CD4-positive, alpha-beta T cell treated with Interleukin-2 at 100 ng/mL for 4 hours (primary cell): Measurements from ENCODE around the gene IL3.
A peak's percentile ranks its signal among the peaks of the same experiment; 100 is the strongest.

Source experiments
- DNase-seq: peaks from one replicate; pipeline ENCODE4 v3.0.0-alpha.2; 2020; ENCODE audit warnings: low spot score

Gene IL3

DNA sequence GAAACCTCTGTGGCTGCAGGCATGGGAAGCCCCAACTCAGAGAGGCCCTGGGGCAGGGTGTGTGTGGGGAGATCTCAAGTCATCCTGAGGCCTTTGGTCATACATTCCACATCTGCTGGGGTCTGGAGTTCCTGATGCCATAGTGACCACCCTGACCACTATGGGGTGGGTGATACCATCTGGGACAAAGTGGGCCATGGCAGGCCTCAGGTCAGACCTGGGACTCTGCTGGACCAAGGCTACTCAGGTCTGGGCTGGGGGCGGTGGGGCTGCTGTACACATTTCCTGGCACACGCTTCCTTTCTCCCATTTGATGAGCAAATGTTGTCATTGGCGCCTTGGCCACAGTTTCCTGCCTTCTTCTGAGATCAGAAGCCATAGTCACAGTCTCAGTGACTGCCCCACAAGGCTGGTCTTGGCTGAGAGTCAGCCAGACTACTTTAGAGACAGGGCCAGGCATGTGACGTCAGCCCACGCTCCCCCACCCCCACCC, 33.9 kb upstream of the IL3 start:
- DNase-seq, result peak; percentile 50

DNA sequence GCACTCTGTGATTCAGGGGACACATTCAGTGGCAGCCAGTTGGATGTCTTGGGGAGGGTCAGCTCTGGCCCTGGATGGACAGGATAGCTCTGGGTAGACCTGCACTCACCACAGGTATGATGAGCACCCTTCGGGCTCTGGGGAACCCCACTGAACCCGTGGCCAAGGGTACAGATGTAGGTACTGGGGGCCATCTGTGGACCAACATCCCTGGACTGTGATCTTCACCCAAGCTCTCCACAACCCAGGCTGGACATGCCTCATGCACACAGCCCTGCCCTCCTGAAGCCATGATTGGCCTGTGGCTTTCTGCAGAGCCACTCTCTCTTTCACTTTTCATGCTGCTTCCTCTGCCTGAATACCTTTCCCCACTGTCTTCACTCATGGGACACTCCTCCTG, 33.4 kb upstream of the IL3 start:
- DNase-seq, result no peak

DNA sequence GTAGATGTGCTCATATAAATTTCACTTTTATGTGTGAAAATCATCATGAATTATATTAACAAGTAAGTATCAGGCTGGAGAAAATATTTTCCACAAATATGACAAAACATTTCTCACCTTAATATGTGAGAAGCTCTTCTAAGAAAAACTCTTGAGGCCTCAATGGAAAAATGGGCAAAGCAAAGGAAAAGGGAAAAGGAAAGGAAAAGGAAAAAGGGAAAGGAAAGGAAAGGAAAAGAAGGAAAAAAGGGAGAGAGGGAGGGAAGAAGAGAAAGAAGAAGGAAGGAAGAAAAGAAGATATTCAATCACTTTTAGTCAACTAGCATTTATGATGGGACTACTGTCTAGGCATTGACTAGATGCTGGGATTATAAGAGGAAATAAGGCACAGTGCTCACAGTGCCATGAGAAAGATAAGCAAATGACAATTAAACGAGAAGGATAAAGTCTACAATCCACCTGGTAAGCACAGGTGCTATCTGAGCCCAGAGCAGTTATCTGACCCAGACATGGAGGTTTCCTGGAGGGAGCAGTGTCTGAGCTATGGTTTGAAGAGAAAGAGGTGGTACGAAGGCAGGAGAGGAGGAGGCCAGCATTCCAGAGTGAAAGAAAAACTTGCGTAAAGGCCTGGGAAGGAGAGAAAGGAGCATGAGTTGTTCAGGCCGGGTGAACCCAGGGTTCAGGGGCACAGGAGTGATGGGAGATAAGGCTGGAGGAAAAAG, 30.7 kb upstream of the IL3 start:
- no peak for DNase-seq

DNA sequence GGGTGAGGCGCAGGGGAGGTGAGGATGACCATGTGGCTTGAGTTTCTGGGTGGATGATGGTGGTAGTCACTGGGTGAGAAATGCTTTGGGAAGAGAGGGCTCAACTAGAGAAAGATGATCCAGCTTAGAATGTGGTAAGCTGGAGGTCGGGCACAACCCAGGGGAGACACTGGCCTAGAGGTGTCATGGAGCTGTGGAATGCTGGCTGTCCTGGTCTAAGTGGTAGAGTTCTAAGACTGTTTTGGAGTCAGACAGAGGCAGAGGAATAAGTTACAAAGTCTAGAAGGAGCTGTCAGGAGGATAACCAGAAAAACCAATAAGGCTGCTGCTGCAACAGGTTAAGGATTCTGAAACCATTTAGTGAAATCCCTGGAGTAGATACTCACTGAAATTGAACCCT, 29.8 kb upstream of the IL3 start:
- no peak for DNase-seq

DNA sequence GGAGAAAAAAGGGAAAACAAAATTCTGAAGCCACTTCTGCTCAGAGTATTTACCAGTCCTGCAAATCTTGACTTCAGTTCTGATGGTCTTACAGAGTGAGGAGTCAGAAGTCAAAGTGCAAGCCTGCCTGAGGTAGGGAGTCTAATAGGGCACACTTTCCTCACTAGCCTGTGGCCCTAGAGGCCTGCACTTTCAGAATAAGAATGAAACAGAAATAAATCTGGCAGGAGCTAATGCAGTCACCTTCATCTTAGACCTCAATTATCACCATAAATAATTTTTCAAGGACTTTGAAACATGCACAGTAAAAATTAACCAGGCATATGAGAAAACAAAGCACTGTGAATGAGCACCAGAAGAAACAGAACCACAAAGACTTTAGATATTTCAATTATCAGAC, 28.3 kb upstream of the IL3 start:
- no peak for DNase-seq

DNA sequence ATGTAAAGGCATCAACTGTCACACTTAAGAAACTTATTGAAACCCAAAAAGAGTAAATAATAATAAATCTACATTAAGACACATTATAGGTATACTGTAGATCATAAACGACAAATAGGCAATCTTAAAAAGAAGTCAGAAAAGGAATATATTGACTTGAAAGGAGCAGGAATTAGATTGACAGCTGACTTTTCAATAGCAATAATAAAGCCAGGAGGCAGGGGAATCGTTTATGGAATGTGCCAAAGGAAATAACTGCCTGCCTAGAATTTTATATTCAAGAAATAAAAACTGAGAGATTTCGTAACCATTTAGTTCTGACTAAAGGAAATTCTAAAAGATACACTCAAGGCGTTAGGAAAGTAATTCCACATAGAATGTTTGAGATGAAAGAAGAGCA, 27.3 kb upstream of the IL3 start:
- DNase-seq, result no peak

DNA sequence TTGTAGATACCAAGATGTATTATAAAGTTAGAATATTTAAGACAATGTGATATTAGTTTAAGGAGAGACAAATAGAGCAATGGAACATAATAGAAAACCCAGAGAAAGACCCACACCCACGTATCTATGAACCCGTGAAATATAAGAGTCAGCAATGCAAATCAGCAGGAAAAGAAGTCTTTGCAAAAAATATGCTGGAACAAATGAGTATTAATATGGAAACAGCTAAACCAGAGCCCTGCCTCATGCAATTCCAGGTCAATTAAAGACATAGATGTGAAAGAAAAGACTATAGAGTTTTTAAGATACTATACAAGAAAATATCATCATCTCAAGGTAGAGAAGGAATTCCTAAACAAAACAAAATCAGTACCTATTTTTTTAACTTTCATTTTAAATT, 23.1 kb upstream of the IL3 start:
- DNase-seq, result no peak

DNA sequence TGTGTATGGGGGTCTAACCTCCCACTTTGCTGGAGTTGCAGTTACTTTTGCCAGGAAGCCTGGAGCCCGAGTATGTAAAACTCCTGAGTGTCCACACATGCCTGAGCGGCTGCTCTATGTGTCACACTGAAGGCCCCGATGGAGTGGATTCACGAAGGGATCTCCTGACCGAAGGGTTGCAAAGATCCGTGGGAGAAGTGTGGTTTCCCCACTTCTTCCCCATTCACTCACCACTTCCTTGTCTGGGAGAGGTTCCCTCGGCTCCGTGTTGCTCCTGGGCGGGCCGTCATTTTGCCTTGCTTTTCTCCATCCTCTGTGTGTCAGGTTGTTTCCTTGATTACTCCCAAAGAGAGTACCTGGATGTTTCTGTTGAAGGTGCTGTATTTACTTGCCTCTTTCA, 16.2 kb upstream of the IL3 start:
- no peak for DNase-seq

DNA sequence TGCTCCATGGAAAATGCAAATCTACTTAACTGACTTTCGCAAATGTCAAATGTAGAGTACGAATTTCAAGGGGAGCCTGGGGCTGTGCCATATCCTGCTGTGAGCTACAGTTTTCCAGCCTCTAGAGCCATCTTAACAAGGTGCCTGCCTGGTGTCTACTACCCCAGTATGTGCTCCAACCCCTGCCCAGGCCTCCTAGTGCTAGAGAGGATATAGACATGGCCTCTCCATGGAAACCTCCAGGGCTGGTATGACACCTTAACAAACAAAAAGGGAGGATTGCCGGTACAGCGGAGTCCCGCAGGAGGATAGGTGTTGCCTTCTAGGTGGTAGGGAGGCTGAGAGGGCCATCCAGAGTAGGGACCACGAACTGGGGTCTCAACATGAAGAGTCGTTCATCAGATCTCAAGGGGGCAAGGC, 13.6 kb upstream of the IL3 start:
- DNase-seq, result no peak

DNA sequence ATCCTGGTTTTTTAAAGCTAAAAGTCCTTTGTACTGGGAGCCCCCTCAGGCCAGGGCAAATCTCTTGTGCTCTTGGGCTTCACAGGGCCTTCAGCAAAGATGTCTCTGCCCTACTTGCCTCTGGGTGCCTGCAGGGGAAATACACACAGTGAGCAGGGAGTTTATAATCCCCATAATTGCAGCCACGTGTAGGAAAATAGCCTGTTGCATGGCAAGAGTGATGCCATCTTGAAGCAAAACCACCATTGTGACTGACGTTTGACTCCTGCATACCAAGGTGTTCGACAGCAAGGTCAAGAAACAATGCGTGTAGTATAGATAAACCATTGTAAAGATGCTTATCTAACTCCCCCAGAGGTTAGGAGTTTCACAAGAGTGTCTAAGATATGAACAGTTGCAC, 11.4 kb upstream of the IL3 start:
- no peak for DNase-seq

DNA sequence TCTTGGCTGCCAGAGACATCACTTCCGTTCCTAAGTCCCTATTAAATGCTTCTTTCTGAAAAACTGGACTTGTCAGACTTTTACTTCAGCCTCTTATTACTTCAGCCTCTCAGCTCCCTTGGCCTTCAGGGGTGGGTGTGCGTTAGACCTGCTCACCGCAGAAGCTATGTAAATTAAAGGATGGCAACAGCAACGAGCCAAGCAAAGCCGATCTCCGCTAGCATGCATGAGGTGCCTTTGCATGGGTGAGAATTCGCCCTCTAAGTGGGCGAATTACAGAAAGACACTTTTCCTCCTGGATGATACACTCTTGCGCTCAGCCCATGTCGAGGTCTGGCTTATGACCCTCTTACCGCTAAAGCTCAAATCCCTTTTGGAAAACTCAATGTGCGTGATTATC, 10.9 kb upstream of the IL3 start:
- DNase-seq, result no peak

DNA sequence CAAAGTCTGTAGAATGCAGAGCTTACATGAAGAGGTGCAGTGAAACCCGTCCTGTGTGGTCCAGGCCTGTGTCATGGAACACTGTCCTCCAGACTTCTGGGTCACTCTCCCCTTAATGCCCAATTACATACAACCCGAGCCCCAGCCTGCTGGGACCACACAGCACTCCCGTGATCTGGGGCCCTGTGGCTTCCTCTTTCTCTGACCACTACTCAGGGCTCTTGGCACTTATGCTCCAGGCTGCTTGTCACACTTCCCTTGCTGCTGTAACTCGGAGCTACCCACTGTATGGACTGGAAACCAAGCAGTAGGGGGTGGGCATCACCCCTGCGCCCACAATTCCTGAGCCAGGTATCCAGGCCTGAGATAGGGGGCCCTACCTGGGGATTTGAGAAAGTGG, 10.3 kb upstream of the IL3 start:
- no peak for DNase-seq

DNA sequence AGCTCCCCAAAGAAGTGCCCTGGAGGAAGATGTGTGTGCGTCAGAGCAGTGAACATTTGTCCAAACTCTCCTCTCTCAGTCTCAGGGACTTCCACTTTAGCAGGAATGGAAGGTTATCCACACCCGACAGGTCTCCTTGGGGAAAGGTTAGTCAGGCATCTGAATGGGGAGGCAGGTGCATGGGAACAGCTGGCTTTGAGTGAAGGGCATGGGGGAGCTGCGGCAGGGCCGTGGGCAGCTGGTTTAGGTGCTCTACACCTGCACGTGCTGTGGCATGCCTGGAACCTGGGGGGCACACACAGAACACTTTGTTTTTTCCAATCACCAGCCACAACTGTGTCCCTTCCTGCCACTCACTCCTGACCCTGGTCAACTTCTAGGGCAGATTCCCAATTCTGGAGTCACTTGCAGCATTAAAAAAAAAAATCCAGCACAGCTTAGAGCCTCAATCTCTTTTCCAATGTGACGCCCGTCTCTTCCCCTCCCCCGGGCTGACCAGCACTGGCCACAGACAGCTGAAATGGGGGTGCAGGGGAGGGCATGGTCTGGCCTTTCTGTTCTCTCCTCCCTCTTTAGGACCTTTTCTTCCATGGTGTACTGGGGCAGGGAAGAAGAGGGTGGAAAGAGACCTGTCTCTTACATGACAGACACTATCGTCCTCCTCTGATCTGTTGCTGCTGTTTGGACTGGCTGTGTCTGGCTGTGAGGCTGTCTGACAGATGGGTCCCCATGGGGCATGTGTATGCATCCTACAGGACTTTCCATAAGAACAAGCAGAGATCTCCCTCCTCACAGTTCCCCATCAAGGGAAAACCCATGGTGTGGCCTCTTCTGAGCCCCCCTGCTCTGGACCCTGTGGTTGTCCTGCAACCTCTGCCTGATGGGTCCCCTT, 9.5 kb upstream of the IL3 start:
- no peak for DNase-seq

DNA sequence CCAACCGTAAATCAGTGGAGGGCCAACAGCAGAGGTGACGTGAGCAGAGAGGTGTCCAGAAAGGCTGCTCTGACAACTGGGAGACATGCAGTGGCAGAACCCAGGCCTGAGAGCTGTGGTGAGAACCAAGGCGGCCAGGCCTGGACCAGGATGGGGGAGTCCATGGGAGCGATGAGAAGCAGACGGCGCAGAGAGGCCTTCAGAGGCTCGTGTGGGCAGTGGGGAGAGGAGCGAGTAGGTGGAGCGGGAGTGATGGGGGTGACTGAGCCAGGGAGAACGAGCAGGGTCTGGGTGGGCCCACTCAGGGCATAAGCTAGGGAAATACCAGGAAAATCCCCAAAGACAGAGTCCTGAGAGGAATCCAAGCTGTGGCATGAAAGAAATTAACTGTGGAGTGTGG, 7.9 kb upstream of the IL3 start:
- no peak for DNase-seq

DNA sequence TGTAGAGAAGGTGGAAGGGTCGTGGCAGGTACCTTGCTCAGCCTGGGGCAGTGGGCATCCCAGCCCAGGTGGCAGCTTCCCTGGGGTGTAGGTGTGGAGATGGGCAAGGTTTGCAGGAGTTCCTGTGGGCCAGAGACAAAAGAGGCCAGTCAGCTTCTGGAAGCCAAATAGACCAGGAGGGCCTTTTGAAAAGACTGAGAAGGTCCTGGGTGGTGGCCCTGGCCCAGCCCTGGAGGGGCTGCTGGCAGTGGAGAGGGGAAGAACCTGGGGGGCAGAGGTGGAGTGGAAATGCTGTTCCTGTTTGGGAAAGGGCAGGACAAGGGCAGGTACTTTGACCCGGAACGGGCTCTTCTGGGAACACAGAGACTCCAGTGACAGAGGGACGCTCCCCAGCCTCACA, 7.0 kb upstream of the IL3 start:
- no peak for DNase-seq

DNA sequence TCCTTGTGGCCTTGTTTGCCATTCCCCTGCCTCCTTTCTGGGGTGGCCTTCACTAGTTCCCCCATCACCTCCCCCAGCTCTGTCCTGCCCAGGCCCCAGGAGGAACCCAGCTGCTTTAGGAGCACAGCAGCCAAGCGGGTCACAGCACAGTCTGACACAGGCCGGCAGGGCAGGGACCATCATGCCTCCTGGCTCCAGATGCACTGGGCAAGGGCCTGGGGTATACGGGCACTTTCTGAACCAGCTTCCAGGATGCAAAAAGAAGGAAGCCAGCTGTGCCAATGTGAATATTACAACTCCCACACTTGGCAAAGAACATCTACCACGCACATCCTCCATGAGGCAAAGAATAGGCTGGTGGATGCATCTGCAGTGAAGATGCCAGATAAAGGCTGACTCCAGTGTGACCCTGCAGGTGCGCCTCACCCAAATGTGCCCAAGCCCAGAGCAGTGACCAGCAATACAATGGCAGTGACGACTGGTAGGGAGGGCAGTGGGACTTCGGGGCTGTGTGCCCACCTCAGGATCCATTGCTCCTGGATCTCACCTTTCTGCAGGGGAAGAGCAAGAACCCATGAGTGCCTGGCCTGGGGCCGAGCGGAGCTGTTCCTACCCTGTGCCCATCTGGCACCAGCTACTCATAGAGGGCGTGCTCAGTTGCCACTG, 6.3 kb upstream of the IL3 start:
- no peak for DNase-seq

DNA sequence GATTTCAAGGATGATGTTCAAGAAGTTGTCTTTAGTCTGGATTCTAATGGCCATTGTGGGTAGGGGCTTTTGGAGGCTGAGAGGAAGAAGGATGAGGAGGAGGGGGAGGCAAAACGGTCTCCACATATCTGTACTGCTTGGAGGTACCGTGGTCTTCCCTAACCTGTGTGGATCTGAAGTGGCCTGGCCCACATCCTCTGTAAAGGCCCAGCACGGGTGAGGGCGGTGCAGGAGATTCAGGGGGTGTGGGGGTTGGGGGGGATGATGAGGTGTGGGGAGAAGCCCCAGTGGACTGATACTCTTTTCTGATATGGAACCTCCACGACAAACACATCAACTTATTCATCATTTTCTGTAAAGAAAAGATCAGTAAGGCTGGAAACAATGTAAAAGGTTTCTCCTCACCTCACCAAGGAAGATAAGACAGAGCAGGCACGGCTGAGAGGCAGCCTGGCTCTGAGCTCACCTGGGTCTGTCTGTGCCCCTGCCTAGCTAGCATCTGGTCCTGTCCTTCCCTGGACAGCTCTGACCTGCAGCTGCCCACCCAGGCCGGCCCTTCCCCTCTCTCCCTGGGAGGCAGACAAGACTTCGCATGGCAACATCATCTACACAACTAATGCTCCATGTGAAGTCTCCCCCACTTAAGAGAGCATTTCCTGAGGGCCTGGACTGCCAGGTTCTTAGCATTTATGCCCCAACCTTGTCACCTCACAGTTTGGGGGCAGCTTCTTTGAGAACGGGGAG, 5.6 kb upstream of the IL3 start:
- no peak for DNase-seq

DNA sequence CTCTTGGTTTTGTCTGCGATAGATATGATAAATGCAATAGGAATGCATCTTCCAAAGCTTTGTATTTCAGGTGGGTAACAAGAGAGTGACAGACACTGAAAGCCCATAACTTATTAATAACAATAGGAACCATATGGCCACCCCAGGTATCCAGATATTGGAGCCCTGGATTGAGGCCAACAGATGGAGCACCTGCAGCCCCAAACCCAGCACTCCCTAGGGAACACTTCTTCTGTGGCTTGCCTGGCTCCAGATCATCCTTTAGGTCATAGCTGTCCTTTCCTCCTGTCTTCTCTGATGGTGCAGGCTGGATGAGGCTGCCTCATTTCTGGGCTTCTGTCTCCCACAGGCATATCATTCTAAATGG, 5.0 kb upstream of the IL3 start:
- no peak for DNase-seq

DNA sequence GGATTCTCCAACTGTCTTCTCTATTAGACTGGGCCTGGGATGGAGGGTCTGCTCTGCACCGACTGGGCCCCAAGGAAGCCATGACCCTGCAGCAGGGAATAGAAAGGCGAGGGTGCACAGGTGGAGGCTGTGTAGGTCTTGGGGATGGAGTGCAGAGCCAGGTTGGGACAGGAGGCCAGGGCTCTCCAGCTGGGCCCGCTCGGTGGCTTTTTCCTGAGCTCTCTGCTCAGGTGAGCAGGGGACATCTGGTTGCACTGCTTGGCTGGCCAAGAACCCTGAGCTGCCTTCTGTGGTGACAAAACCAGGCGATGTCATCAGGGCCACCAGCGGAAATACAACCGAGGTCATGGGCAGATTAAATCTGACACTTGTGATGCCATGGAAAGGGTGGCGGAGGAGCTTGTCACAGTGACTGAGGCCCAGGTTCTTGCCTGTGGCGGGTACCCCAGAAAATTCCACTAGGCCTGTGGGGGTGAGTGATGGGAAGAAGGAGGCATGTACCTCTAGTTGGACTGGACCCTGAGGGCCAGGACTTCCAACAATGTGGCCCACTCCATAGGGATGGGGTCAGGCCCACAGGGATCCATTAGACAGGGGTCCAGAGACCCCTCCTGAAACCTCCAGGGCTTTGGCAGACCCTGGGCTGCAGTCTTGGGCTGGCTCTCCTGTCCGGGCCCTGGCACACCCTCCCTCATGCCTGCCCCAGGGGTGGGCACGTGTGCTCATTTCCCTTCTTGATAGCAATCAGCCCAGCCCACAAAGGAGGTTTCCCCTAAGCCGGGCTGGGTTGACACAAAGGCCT, 4.4 kb upstream of the IL3 start:
- peak; percentile 52 for DNase-seq

DNA sequence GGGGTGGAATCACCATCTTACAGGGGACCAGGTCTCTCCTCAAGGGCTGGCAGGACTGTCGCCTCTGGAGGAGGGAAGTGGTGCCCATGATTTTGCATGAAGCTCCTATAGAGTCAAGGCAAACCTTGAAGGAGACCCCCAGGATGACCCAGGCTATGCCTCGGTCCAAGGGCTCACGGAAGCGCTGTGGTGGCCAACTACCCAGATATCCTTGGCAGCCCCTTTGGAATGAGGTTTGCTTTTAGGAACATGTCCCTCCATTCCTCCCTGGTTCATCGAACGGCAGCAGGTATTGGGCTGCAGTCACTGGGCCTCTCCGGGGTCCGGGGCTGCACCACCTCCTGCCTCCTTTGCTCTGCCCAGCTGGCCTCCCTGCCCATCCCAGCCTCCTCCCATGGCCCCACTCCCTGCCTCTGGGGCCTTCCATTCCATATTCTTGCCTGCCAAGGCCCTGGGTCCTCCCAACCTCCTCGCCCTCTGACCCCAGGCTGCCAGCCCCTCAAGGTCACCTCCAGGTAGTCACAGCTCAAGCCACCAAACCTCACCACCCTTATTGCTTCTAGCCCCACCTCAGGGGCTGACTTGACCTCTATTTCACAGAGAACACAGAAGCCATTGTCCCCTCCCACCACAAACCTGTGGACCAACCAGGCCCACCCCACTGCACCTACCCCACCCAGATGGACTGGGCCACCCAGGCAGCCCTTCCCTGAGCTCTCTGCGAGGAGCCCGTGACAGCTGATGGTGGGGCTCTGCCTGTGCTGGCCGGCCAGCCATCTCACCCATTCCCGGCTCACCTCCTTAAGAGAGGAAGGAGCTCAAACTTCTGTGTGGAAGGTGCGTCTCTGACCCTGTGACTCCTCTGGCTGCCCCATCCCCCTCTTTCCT, 3.6 kb upstream of the IL3 start:
- DNase-seq, result no peak
